HCT116 (cell line): ENCODE results near the gene UPB1.
"Not testable (repeated sequence)": the region's sequence is repeated elsewhere in the genome, so short reads cannot be mapped to it uniquely, and the experiment has no call there.

Source experiments
- EZH2 ChIP-seq: fragments of 200-600 bp; sonication (generic); IDR thresholded peaks from 2 replicates; pipeline ENCODE4 v1.6.1; 2017; ENCODE audit warnings: antibody characterized with exemption, mixed run types
- POLR2A ChIP-seq: IDR thresholded peaks from 2 replicates; pipeline ENCODE4 v1.7.0; 2011; ENCODE audit warnings: borderline replicate concordance; ENCODE audit not compliant: insufficient read depth, insufficient read length; ENCODE audit errors: extremely low read depth
- RAD21 ChIP-seq: IDR thresholded peaks from 2 replicates; pipeline ENCODE4 v1.6.1; 2012; ENCODE audit warnings: low read depth, mild to moderate bottlenecking
- REST ChIP-seq: IDR thresholded peaks from 2 replicates; pipeline ENCODE4 v1.6.1; 2012; ENCODE audit warnings: low read depth
- YY1 ChIP-seq: IDR thresholded peaks from 2 replicates; pipeline ENCODE4 v1.6.1; 2011; ENCODE audit warnings: low read length, low read depth, moderate library complexity, mild to moderate bottlenecking; ENCODE audit not compliant: insufficient replicate concordance; ENCODE audit errors: extremely low read depth

- not testable (repeated sequence) for TF ChIP-seq EZH2, RAD21, REST, YY1, POLR2A
Measured at GRCh38 chr22:24552503-24553286, 57.6 kb downstream of the UPB1 start.
